GM12878 (cell line): Measurements from ENCODE around the gene WFIKKN1. TPM values are rescaled to one million over a fixed set of nuclear protein-coding genes. Genes with fewer than 3 reads are reported as not detected.

Source experiments
- ATAC-seq: fragments of 200-7000 bp; cut with Tn5 transposase; 3 replicates; pipeline ENCODE4 v1.9.1; 2020; ENCODE audit warnings: mild to moderate bottlenecking, moderate library complexity
- BruUV-seq: library from RNA; stranded (reverse); fragments of 400-500 nt; replicated peaks from 2 replicates; lab custom pipeline; 2021; lab: Mats Ljungman, UMichigan
- CTCF ChIA-PET: fragments of 300-600 bp; sonication (Branson Sonifier 250); formaldehyde crosslinking; extraction: SDS; loops from one replicate; lab custom pipeline; 2021; ENCODE audit warnings: inconsistent platforms; lab: Yijun Ruan, JAX
- POLR2A ChIA-PET: fragments of 350-600 bp; formaldehyde crosslinking; extraction: SDS; loops from one replicate; lab custom pipeline; 2021; ENCODE audit warnings: inconsistent platforms; lab: Charles Lee
- RAD21 ChIA-PET: fragments of 300-600 bp; sonication (Branson Sonifier 250); formaldehyde crosslinking; loops from one replicate; lab custom pipeline; 2023; ENCODE audit warnings: antibody characterized with exemption; ENCODE audit not compliant: unreplicated experiment; lab: Charles Lee
- SMC1A ChIA-PET: fragments of 300-600 bp; sonication (Branson Sonifier 250); formaldehyde crosslinking; loops from one replicate; lab custom pipeline; 2023; ENCODE audit not compliant: unreplicated experiment, uncharacterized antibody; lab: Charles Lee
- DNase-seq: peaks from one replicate; pipeline ENCODE4 v3.0.0-alpha.2; 2011; ENCODE audit warnings: low read depth, low spot score
- FAIRE-seq: peaks from 3 replicates; lab custom pipeline; 2011; peaks lifted over from hg19 to GRCh38; lab: Jason Lieb, UNC
- H2AFZ ChIP-seq: 2 replicates; pipeline ENCODE4 v1.6.0; 2011; ENCODE audit warnings: low read depth, low read length, control low read depth; ENCODE audit not compliant: control insufficient read depth
- H3K27ac ChIP-seq: 2 replicates; pipeline ENCODE4 v1.5.1; 2011; ENCODE audit warnings: control low read depth; ENCODE audit not compliant: control insufficient read depth, insufficient read depth
- H3K27me3 ChIP-seq, 2 experiments: replicated peaks in 1 of 2; 2 replicates each; pipeline versions ENCODE4 v1.6.0 to v1.6.1; 2011; ENCODE audit warnings: low read length in 1 of 2; ENCODE audit not compliant: control insufficient read depth in 2 of 2, insufficient read depth in 2 of 2
- H3K36me3 ChIP-seq, 2 experiments: 2 replicates each; pipeline ENCODE4 v1.5.1; 2011; ENCODE audit warnings: low read length in 1 of 2; ENCODE audit not compliant: control insufficient read depth in 2 of 2, insufficient read depth in 2 of 2
- H3K4me1 ChIP-seq: 2 replicates; pipeline ENCODE4 v1.6.1; 2011; ENCODE audit warnings: mild to moderate bottlenecking, low read length, moderate library complexity, mixed read lengths; ENCODE audit not compliant: control insufficient read depth, insufficient read depth
- H3K4me2 ChIP-seq: 2 replicates; pipeline ENCODE4 v1.6.0; 2011; ENCODE audit warnings: control low read depth; ENCODE audit not compliant: control insufficient read depth, insufficient read depth
- H3K4me3 ChIP-seq: fragments of 200-600 bp; sonication (generic); 2 replicates; pipeline ENCODE4 v1.5.1; 2016
- H3K79me2 ChIP-seq: 2 replicates; pipeline ENCODE4 v1.6.0; 2011; ENCODE audit warnings: low read length; ENCODE audit not compliant: control insufficient read depth, insufficient read depth
- H3K9ac ChIP-seq: 2 replicates; pipeline ENCODE4 v1.8.0; 2011; ENCODE audit warnings: low read length, control low read depth, mixed read lengths; ENCODE audit not compliant: control insufficient read depth, insufficient read depth
- H3K9me3 ChIP-seq: replicated peaks from 3 replicates; pipeline ENCODE4 v1.5.1; 2011; ENCODE audit warnings: mild to moderate bottlenecking, low read length; ENCODE audit not compliant: control insufficient read depth, insufficient read depth
- H4K20me1 ChIP-seq: 2 replicates; pipeline ENCODE4 v1.6.0; 2011; ENCODE audit not compliant: control insufficient read depth, insufficient read depth
- CEBPB ChIP-seq, 2 experiments: fragments of 150-350 bp in 1 of 2; IDR thresholded peaks; 2 replicates each; pipeline ENCODE4 v1.6.1; 2012 to 2014; ENCODE audit warnings: low read depth in 2 of 2, low read length in 2 of 2, borderline replicate concordance in 1 of 2, inconsistent platforms in 1 of 2
- EP300 ChIP-seq, 2 experiments: fragments of 150-350 bp in 1 of 2; IDR thresholded peaks; 2 replicates each; pipeline ENCODE4 v1.6.1; 2011 to 2012; ENCODE audit warnings: low read depth in 2 of 2, low read length in 2 of 2, borderline replicate concordance in 1 of 2, improper control_type of control experiment in 1 of 2, inconsistent platforms in 1 of 2; ENCODE audit not compliant: control insufficient read depth in 1 of 2
- FOXK2 ChIP-seq: fragments of 450-650 bp; IDR thresholded peaks from 2 replicates; pipeline ENCODE4 v1.6.1; 2017; ENCODE audit warnings: mild to moderate bottlenecking, moderate library complexity
- MEF2A ChIP-seq: IDR thresholded peaks from 2 replicates; pipeline ENCODE4 v1.6.1; 2011; ENCODE audit warnings: low read depth, mild to moderate bottlenecking, low read length, moderate library complexity; ENCODE audit not compliant: insufficient read depth
- RELA ChIP-seq: fragments of 450-650 bp; IDR thresholded peaks from 2 replicates; pipeline ENCODE4 v1.8.0; 2014; ENCODE audit warnings: borderline replicate concordance; ENCODE audit not compliant: partially characterized antibody
- SMAD1 ChIP-seq: fragments of 450-650 bp; IDR thresholded peaks from 2 replicates; pipeline ENCODE4 v1.6.1; 2018; ENCODE audit warnings: mild to moderate bottlenecking, low read depth; ENCODE audit not compliant: partially characterized antibody
- TCF3 ChIP-seq: IDR thresholded peaks from 2 replicates; pipeline ENCODE4 v1.6.1; 2012; ENCODE audit warnings: low read depth, mild to moderate bottlenecking, low read length, borderline replicate concordance; ENCODE audit not compliant: insufficient read depth
- WGBS: methylation state at CpG from one replicate; pipeline ENCODE4 v1.1.6; 2016; ENCODE audit warnings: low lambda C conversion rate; ENCODE audit not compliant: insufficient replicate concordance, insufficient coverage; ENCODE audit errors: missing lambda C conversion rate; 5-methylcytosine and 5-hydroxymethylcytosine counted together
- in situ Hi-C: fragments of 300-500 bp; cut with MboI; formaldehyde crosslinking; loops from 9 replicates; pipeline ENCODE4 v1.14.3; 2018; ENCODE audit warnings: mixed read lengths
- intact Hi-C: fragments of 100-400 bp; cut with micrococcal nuclease; formaldehyde crosslinking; loops from one replicate; pipeline ENCODE4 v1.14.2; 2022; ENCODE audit not compliant: unreplicated experiment
- polyA plus RNA-seq, 11 experiments: library from polyadenylated mRNA; depleted of rRNA in 4 of 11; unstranded in 6 of 11; stranded (reverse) in 5 of 11; fragments of >200 nt; fragmentation: Nextera tagmentation in 4 of 11; fragmentation: Illumina TruSeq in 1 of 11; extraction: Ambion mirVana in 4 of 11; extraction: Trizol in 1 of 11; gene quantifications; 1 replicate in 1 of 11; 2 replicates in 10 of 11; pipeline versions ENCODE4 v1.2.1 to v1.2.3, GENCODE V29; 2011 to 2016; ENCODE audit warnings: inconsistent platforms in 2 of 11, missing spikeins in 2 of 11, low read depth in 1 of 11
- total RNA-seq, 4 experiments: library from RNA; depleted of rRNA in 3 of 4; stranded (reverse); fragments of >200 nt in 3 of 4; fragmentation: Illumina TruSeq in 1 of 4; extraction: Trizol in 1 of 4; gene quantifications; 2 replicates each; pipeline versions ENCODE4 v1.2.1 to v1.2.3, GENCODE V29; 2013 to 2021
- TF ChIP-seq, protein P1 (sequence below): fragments of 450-650 bp; IDR thresholded peaks from 2 replicates; pipeline ENCODE4 v1.6.1; 2017; ENCODE audit warnings: mild to moderate bottlenecking, moderate library complexity

The WFIKKN1 gene
- total and polyA plus RNA-seq, 10 of the 15 experiments (the other 5 are each of a cell fraction or from before 2014, with no cell fraction given), result 0.01 to 0.41 (median 0.05) TPM; not detected in 2

DNA sequence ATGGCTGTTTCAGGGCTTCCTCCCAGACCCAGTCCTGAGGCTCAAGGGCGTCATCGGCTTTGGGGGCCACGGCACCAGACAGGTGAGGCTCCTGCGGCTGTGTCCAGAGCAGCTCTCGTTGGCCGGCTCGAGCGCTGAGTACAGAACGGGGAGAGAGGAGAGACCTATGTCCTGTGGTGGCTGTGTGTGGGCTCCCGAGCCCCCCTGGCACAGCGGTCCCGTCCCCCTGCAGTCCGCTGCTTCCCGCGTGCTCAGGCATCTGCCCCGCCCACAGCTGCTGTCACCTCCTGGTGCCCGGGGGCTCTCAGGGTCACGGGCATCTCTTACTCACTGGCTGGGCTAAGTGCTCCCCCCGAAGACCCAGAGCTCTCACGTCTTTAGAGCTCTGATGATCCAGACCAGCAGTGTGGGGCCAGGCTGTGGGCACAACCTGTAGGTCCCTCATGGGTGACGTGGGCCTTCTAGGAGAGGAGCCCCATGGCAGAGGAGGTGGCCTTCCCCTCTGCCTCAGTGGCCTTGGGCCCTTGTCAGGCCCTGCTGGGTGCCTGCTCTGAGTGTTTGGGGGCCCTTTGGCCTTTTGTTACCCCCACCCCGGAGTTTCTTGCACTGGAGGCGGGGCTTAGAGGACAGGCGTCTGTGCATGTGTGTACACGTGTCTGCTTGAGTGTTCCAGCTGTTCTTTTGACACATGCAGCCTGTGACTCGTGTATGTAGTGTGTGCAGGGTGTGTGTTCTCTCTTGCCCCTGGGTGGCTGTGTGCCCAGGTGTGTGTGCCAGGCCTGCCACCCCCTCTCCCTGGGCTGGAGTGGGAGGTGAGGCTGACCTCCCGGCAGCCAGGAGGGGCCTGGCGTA is 21.9 kb downstream of the WFIKKN1 start:
- H3K27ac ChIP-seq, result no peak overlapping the region
- H3K9ac ChIP-seq, result no peak overlapping the region
- H3K79me2 ChIP-seq, result peaks cover 15% of the 10 kb centered on the region
- H3K4me3 ChIP-seq, result no peak overlapping the region
- H4K20me1 ChIP-seq, result no peaks in the 10 kb centered on the region
- TF ChIP-seq SMAD1, result no peak
- H2AFZ ChIP-seq, result no peak overlapping the region
- intact Hi-C loops, result no loop called here
- peaks cover 9% of the 10 kb centered on the region for H3K4me1 ChIP-seq
- RAD21 ChIA-PET, result no interaction called here
- in situ Hi-C loops, result no loop called here
- no peak overlapping the region for H3K4me2 ChIP-seq
- POLR2A ChIA-PET, result no interaction called here
- no peaks in the 10 kb centered on the region for H3K27me3 ChIP-seq
- H3K9me3 ChIP-seq, result no peaks in the 10 kb centered on the region
- SMC1A ChIA-PET, result no interaction called here
- 88% methylated on average over 28 of the region's 28 CpGs for WGBS
- CTCF ChIA-PET, result interaction anchor here (0.6 to 1.3 kb wide), 2 partner anchors 9 to 503 kb away, joined by 3 read pairs; no protein-coding TSS in a partner anchor
- no peak for DNase-seq
- peaks cover 0 to 3% of the 10 kb centered on the region in 2 experiments; a peak in 2 of 4 replicates for H3K36me3 ChIP-seq
- ATAC-seq, result no peak
- BruUV-seq, result no TSS peak
- no peak for FAIRE-seq

DNA sequence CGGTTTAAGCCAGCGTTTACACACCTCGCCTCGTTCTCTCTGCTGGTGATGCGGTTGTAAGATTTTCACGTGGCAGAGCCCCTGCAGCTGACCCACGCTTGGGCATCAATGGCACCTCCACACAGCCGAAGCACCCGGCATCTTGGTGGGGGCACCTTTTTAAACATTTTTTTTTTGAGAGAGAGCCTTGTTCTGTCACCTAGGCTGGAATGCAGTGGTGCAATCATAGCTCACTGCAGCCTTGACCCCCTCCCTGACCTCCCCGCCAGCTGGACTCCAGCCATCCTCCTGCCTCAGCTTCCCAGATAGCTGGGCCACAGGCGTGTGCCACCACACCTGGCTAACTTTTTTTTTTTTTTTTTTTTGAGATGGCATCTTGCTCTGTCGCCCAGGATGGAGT is 23.2 kb downstream of the WFIKKN1 start:
- BruUV-seq, result no TSS peak
- TF ChIP-seq RELA (no peak), TCF3 (no peak), FOXK2 (no peak), MEF2A (no peak), EP300 (IDR thresholded peaks at IDR 0.05; ENCODE audit: borderline replicate concordance in 1 of 2, control insufficient read depth in 1 of 2, low read depth in 2 of 2, low read length in 2 of 2) (no peak), SMAD1 (no peak), CEBPB (IDR thresholded peaks at IDR 0.05; ENCODE audit: borderline replicate concordance in 1 of 2, low read depth in 2 of 2, low read length in 2 of 2) (no peak)
- TF ChIP-seq, protein P1, sequence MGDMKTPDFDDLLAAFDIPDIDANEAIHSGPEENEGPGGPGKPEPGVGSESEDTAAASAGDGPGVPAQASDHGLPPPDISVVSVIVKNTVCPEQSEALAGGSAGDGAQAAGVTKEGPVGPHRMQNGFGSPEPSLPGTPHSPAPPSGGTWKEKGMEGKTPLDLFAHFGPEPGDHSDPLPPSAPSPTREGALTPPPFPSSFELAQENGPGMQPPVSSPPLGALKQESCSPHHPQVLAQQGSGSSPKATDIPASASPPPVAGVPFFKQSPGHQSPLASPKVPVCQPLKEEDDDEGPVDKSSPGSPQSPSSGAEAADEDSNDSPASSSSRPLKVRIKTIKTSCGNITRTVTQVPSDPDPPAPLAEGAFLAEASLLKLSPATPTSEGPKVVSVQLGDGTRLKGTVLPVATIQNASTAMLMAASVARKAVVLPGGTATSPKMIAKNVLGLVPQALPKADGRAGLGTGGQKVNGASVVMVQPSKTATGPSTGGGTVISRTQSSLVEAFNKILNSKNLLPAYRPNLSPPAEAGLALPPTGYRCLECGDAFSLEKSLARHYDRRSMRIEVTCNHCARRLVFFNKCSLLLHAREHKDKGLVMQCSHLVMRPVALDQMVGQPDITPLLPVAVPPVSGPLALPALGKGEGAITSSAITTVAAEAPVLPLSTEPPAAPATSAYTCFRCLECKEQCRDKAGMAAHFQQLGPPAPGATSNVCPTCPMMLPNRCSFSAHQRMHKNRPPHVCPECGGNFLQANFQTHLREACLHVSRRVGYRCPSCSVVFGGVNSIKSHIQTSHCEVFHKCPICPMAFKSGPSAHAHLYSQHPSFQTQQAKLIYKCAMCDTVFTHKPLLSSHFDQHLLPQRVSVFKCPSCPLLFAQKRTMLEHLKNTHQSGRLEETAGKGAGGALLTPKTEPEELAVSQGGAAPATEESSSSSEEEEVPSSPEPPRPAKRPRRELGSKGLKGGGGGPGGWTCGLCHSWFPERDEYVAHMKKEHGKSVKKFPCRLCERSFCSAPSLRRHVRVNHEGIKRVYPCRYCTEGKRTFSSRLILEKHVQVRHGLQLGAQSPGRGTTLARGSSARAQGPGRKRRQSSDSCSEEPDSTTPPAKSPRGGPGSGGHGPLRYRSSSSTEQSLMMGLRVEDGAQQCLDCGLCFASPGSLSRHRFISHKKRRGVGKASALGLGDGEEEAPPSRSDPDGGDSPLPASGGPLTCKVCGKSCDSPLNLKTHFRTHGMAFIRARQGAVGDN, result no peak

More for the DNA sequence above, 23.2 kb downstream of the WFIKKN1 start:
- Histone ChIP-seq H3K9ac (no peak overlapping the region), H3K27me3 (no peaks in the 10 kb centered on the region), H3K9me3 (no peaks in the 10 kb centered on the region), H4K20me1 (no peaks in the 10 kb centered on the region), H3K4me2 (no peak overlapping the region), H3K36me3 (peaks cover 0 to 3% of the 10 kb centered on the region in 2 experiments; a peak in 2 of 4 replicates), H3K27ac (no peak overlapping the region), H3K4me3 (no peak overlapping the region), H2AFZ (no peak overlapping the region), H3K79me2 (peaks cover 6% of the 10 kb centered on the region), H3K4me1 (peaks cover 6% of the 10 kb centered on the region)
- ChIA-PET POLR2A (interaction anchor here (0.6 to 0.7 kb wide), 2 partner anchors 30 to 454 kb away, joined by 3 to 5 read pairs; partner anchors contain the start of gene JMJD8), SMC1A (no interaction called here), CTCF (no interaction called here), RAD21 (no interaction called here)
- ATAC-seq (no peak), DNase-seq (no peak), FAIRE-seq (no peak)
- in situ Hi-C loops (no loop called here), intact Hi-C loops (no loop called here)
- WGBS, result 96% methylated on average over 11 of the region's 12 CpGs
